Neural crest cell (in vitro differentiated cells): ENCODE measurements around the gene ISX. TPM values are rescaled to one million over a fixed set of nuclear protein-coding genes. Genes with fewer than 3 reads are reported as not detected.
"Not testable (repeated sequence)": the region's sequence is repeated elsewhere in the genome, so short reads cannot be mapped to it uniquely, and the experiment has no call there.

Experiments used
- DNase-seq: peaks from one replicate; pipeline ENCODE4 v3.0.0; 2021; ENCODE audit warnings: low read depth, mixed read lengths, low spot score
- H3K27ac Mint-ChIP-seq: one replicate; pipeline ENCODE4 v1.8.0; 2021; ENCODE audit warnings: mild to moderate bottlenecking, mixed read lengths; ENCODE audit not compliant: unreplicated experiment
- H3K27me3 Mint-ChIP-seq: 2 replicates; pipeline ENCODE4 v1.8.0; 2021; ENCODE audit warnings: low read depth, mild to moderate bottlenecking, mixed read lengths
- H3K36me3 Mint-ChIP-seq: 2 replicates; pipeline ENCODE4 v1.8.0; 2021; ENCODE audit warnings: low read depth, mild to moderate bottlenecking, mixed read lengths
- H3K4me1 Mint-ChIP-seq: 2 replicates; pipeline ENCODE4 v1.8.0; 2021; ENCODE audit warnings: mixed read lengths
- H3K4me3 Mint-ChIP-seq: one replicate; pipeline ENCODE4 v1.8.0; 2021; ENCODE audit warnings: mild to moderate bottlenecking, mixed read lengths
- H3K9me3 Mint-ChIP-seq: 2 replicates; pipeline ENCODE4 v1.8.0; 2021; ENCODE audit warnings: mixed read lengths
- total RNA-seq: library from RNA; stranded (reverse); gene quantifications from 2 replicates; pipeline ENCODE4 v1.2.1, GENCODE V29; 2021
- TF ChIP-seq, protein P1 (sequence below): fragments of 200-600 bp; sonication (generic); conservative IDR thresholded peaks from 2 replicates; pipeline ENCODE4 v1.5.0; 2021; ENCODE audit warnings: antibody characterized with exemption, mild to moderate bottlenecking

Gene ISX
- total RNA-seq, 1 donor from 2014 or later = not detected

- H3K27ac Mint-ChIP-seq = no peak overlapping the region
- H3K4me3 Mint-ChIP-seq = no peak overlapping the region
- H3K27me3 Mint-ChIP-seq = peaks cover 33% of the 10 kb centered on the region
- H3K4me1 Mint-ChIP-seq = no peaks in the 10 kb centered on the region
- H3K36me3 Mint-ChIP-seq = no peaks in the 10 kb centered on the region
- H3K9me3 Mint-ChIP-seq = no peaks in the 10 kb centered on the region
- no peak for DNase-seq
- TF ChIP-seq, protein P1, sequence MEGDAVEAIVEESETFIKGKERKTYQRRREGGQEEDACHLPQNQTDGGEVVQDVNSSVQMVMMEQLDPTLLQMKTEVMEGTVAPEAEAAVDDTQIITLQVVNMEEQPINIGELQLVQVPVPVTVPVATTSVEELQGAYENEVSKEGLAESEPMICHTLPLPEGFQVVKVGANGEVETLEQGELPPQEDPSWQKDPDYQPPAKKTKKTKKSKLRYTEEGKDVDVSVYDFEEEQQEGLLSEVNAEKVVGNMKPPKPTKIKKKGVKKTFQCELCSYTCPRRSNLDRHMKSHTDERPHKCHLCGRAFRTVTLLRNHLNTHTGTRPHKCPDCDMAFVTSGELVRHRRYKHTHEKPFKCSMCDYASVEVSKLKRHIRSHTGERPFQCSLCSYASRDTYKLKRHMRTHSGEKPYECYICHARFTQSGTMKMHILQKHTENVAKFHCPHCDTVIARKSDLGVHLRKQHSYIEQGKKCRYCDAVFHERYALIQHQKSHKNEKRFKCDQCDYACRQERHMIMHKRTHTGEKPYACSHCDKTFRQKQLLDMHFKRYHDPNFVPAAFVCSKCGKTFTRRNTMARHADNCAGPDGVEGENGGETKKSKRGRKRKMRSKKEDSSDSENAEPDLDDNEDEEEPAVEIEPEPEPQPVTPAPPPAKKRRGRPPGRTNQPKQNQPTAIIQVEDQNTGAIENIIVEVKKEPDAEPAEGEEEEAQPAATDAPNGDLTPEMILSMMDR = no peak
Observed at GRCh38 chr22:35045451-35045850, 20.5 kb upstream of the ISX start.

DNA sequence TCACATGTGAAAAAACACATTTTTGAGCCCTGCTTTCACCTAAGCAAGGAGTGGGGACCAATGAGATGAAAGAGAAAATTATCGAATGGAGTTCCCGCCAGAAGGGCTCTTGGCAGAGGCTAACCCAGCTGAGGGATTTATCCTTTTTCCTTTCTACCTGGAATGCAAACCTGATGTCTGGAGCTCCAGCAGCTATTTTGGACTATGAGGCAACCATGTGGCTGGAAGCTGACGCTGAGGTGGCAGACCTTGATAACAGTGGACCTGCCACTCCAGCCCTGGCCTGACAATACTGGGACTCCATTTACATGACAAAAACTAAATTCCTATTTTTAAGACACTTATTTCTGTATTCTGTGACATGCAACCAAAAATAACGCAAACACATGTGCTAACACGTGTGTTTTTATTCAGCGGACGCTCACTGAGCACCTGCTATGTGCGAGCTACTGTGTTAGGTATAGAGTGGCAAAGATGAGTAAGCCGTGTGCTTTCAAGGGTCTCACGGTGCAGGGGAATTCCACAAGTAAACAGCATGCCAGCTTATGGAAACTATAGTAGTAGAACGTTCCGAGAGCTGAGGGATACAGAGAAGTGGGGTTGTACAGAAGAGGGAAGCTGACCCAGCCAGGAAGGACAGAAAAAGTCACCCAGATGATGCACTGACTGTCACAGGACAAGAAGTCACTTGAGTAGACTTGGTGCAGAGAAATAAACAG is 19.1 kb upstream of the ISX start:
- H3K27me3 Mint-ChIP-seq = peaks cover 41% of the 10 kb centered on the region
- DNase-seq = no peak
- H3K4me1 Mint-ChIP-seq = no peaks in the 10 kb centered on the region
- no peaks in the 10 kb centered on the region for H3K9me3 Mint-ChIP-seq
- no peak overlapping the region for H3K4me3 Mint-ChIP-seq
- H3K27ac Mint-ChIP-seq = no peak overlapping the region
- H3K36me3 Mint-ChIP-seq = no peaks in the 10 kb centered on the region
- TF ChIP-seq, protein P1 = no peak

DNA sequence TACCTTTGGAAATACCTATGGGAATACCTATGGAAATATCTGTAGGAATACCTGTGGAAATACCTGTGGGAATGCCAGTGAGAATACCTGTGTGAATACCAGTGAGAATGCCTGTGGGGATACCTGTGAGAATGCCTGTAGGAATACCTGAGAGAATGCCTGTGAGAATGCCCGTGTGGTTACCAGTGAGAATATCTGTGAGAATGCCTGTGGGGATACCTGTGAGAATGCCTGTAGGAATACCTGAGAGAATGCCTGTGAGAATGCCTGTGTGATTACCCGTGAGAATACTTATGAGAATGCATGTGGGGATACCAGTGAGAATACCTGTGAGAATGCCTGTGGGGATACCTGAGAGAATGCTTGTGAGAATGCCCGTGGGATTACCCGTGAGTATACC is 15.9 kb upstream of the ISX start:
- not testable (repeated sequence) for H3K9me3 Mint-ChIP-seq, H3K27ac Mint-ChIP-seq, DNase-seq, H3K4me3 Mint-ChIP-seq, H3K36me3 Mint-ChIP-seq, H3K4me1 Mint-ChIP-seq
- H3K27me3 Mint-ChIP-seq = peaks cover 60% of the 10 kb centered on the region

DNA sequence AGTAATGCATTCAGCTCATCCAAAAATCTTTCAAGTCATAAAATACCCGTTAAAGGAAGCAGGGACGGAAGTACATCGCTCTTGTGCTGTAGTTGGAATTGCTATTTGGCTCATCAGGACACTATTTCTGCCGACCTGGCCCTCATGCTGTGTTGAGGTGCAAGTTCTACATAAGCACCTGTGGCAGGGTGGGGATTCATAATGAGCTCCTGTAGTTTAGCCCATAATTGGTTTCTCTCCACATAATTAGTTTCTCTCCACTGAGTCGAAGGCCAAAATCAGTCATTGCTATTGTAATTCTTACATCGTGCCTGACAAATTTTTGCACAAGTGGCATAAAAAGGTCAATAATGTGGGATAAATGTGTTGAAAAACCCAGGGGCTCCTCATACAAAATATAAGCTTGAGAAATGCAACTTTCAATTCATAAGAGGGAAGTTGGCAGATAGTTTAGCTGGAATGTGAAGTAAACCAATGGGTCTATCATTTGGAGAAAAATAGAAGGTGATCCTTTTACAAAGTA is 14.9 kb upstream of the ISX start:
- DNase-seq = no peak
- Mint-ChIP-seq H3K4me1 (no peaks in the 10 kb centered on the region), H3K27ac (no peak overlapping the region), H3K9me3 (no peaks in the 10 kb centered on the region), H3K36me3 (no peaks in the 10 kb centered on the region), H3K4me3 (no peak overlapping the region), H3K27me3 (peaks cover 64% of the 10 kb centered on the region)
- TF ChIP-seq, protein P1 = no peak

DNA sequence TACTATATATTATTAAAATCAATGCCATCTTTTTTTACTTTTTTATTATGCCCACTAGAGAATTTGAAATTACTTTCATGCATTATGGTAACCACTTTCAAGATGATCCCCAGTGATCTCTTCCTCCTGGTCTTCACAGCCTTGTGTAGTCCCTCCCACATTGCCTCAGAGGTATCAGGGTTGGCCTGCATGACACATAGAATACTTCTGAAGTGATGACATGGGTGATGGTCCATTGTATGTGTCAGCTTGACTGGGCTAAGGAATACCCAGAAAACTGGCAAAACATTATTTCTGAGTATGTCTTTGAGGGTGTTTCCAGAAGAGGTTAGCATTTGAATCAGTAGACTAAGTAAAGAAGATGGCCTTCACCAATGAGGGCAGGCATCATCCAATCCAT is 14.2 kb upstream of the ISX start:
- Mint-ChIP-seq H3K9me3 (no peaks in the 10 kb centered on the region), H3K36me3 (no peaks in the 10 kb centered on the region), H3K4me1 (no peaks in the 10 kb centered on the region), H3K27me3 (peaks cover 67% of the 10 kb centered on the region), H3K4me3 (no peak overlapping the region), H3K27ac (no peak overlapping the region)
- DNase-seq = no peak
- TF ChIP-seq, protein P1 = no peak

GRCh38 chr22:35053060-35053835 is 12.7 kb upstream of the ISX start:
- DNase-seq = no peak
- TF ChIP-seq, protein P1 = no peak
- Mint-ChIP-seq H3K36me3 (no peaks in the 10 kb centered on the region), H3K4me3 (no peak overlapping the region), H3K4me1 (no peaks in the 10 kb centered on the region), H3K9me3 (no peaks in the 10 kb centered on the region), H3K27me3 (peaks cover 62% of the 10 kb centered on the region), H3K27ac (no peak overlapping the region)
